Measurements from ENCODE around the gene ENO4.

Gene ENO4

DNA sequence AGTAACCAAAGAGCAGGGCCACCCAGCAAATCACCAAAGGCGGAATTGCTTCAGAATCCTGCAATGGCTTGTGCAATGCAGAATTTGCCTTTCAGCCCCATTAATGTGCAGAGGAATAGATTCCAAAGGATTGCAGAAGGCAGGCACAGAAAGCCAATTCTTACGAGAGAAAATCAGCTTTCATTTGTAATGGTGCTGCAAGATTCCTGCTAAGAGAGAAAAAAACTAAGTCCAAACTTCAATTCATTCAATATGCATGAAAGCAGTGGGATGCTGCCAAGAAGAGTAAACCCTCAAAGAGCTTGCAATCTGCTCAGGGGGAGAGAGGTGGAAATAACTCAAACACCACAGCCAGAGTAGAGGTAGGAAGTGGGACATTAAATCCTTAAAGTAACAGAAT, 70.4 kb downstream of the ENO4 start:
- no peak for DNase-seq

DNA sequence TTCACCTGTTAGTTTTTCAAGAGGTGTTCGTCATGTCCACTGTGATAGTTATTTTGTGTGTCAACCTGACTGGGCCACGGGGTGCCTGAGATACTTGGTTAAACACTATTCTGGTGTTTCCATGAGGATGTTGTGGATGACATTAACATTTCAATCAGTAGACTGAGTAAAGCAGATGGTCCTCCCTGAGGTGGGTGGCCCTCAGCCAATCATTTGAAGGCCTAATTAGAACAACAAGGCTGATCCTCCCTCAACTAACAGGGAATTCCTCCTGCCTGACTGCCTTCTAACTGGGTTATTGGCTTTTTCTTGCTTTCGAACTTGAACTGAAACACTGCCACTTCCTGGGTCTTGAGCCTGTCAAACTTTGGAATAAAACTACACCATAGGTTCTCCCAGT, 75.8 kb downstream of the ENO4 start:
- DNase-seq: no peak

DNA sequence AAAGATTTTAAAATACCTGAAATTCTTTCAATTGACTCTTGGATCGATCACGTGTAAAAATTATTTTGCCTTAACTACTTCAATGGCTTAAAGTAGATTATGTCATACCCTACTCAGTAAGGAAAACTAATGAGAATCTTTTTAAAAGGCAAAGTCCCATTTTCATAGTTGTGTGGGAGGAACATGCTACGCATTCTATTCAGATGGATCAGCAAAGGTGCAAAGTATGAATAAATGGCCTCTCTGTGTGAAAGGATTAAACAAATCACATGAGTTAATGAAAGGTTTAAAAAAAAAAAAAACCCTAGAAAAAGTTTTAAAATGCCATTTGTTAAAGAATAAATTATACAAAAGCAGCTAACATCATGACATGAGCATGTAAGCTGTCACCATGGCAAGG, 77.1 kb downstream of the ENO4 start:
- no peak for DNase-seq

DNA sequence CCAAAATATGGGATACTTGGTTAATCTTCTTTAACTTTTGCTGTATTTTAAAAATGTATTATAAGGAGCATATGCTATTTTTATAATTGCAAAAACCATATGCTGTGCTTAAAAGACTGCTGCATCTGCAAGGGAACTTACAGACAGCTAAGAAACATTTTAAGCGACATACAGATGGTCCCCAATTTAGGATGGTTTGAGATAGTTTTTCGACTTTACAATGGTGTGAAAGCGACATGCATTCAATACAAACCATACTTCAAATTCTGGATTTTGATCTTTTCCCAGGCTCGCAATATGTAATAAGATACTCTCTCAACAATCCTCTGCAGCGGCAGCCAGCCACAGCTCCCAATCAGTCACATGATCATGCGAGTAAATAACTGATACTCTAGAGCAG, 82.5 kb downstream of the ENO4 start:
- DNase-seq: no peak

Measured in NCI-H187 (cell line).